ENCODE data around the gene SLC44A4. TPM values are rescaled to one million over a fixed set of nuclear protein-coding genes. Genes with fewer than 3 reads are reported as not detected.
"Not testable (repeated sequence)": the region's sequence is repeated elsewhere in the genome, so short reads cannot be mapped to it uniquely, and the experiment has no call there.

The SLC44A4 gene
- total RNA-seq, 4 donors from 2014 or later: 1.6 TPM; not detected in 3

DNA sequence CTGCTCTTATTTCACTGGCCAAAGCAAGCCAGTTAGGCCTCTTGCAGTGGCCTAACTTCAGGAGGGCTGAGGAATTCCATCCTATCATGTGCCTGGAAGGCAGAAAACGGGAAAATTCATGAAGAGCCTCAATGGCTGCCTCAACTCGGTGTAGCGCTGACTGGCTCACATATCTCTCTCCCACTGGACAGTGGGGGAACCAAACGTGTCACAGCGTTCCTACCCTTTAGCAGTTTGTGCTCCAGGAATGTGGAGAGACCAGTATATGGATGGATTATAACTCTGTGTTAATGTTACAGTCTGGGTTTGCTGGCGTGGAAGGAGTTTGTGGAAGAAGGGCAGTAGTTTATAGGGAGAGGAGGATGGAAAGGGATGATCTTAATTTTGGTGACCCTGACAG is 37.0 kb upstream of the SLC44A4 start:
- Histone ChIP-seq H3K4me1 (no peaks in the 10 kb centered on the region), H3K27me3 (no peaks in the 10 kb centered on the region)
- no peak for ATAC-seq

DNA sequence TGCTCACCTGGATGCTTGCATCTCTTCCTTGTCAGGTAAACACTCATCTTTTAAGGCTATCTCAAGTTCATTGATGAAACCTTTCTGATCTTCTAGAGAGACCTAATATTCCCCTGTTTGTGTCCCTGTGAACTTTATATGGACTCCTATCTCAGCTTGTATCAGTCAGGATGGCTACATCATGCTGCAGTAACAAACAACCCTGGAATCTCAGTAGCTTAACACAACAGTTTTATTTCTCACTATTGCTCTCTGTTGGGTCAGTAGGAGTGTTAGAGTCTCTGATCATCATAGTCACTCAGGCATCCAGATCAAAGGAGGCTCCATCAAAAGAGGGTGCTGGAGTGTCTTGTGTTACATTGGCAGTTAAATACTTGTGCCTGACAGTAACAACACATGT is 36.6 kb upstream of the SLC44A4 start:
- H3K9me3 ChIP-seq: no peaks in the 10 kb centered on the region
- no peaks in the 10 kb centered on the region for H3K27me3 ChIP-seq
- in situ Hi-C loops (cut with MboI; ENCODE audit: low sequenced_read_pairs in 4 of 4): no loop called here
- no peak for ATAC-seq
- no peaks in the 10 kb centered on the region for H3K4me1 ChIP-seq
- no peaks in the 10 kb centered on the region for H3K36me3 ChIP-seq
- H3K27ac ChIP-seq: no peak overlapping the region
- no peak for DNase-seq
- TF ChIP-seq POLR2A (IDR thresholded peaks at IDR 0.05): no peak
- TF ChIP-seq, protein P1, sequence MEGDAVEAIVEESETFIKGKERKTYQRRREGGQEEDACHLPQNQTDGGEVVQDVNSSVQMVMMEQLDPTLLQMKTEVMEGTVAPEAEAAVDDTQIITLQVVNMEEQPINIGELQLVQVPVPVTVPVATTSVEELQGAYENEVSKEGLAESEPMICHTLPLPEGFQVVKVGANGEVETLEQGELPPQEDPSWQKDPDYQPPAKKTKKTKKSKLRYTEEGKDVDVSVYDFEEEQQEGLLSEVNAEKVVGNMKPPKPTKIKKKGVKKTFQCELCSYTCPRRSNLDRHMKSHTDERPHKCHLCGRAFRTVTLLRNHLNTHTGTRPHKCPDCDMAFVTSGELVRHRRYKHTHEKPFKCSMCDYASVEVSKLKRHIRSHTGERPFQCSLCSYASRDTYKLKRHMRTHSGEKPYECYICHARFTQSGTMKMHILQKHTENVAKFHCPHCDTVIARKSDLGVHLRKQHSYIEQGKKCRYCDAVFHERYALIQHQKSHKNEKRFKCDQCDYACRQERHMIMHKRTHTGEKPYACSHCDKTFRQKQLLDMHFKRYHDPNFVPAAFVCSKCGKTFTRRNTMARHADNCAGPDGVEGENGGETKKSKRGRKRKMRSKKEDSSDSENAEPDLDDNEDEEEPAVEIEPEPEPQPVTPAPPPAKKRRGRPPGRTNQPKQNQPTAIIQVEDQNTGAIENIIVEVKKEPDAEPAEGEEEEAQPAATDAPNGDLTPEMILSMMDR (IDR thresholded peaks at IDR 0.05 in 4 of 5, conservative IDR thresholded peaks at IDR 0.05 in 1 of 5): no peak
- intact Hi-C loops (cut with DNase I; ENCODE audit: low total_unique reads): no loop called here
- no peak overlapping the region for H3K4me3 ChIP-seq

More for the DNA sequence above, 37.0 kb upstream of the SLC44A4 start:
- no peaks in the 10 kb centered on the region for H3K9me3 ChIP-seq
- intact Hi-C loops (cut with DNase I; ENCODE audit: low total_unique reads) (no loop called here), in situ Hi-C loops (cut with MboI; ENCODE audit: low sequenced_read_pairs in 4 of 4) (no loop called here)
- no peak overlapping the region for H3K4me3 ChIP-seq
- no peak overlapping the region for H3K27ac ChIP-seq
- DNase-seq: no peak
- no peaks in the 10 kb centered on the region for H3K36me3 ChIP-seq
- TF ChIP-seq, protein P1 (IDR thresholded peaks at IDR 0.05 in 4 of 5, conservative IDR thresholded peaks at IDR 0.05 in 1 of 5): no peak
- no peak for TF ChIP-seq POLR2A (IDR thresholded peaks at IDR 0.05)

DNA sequence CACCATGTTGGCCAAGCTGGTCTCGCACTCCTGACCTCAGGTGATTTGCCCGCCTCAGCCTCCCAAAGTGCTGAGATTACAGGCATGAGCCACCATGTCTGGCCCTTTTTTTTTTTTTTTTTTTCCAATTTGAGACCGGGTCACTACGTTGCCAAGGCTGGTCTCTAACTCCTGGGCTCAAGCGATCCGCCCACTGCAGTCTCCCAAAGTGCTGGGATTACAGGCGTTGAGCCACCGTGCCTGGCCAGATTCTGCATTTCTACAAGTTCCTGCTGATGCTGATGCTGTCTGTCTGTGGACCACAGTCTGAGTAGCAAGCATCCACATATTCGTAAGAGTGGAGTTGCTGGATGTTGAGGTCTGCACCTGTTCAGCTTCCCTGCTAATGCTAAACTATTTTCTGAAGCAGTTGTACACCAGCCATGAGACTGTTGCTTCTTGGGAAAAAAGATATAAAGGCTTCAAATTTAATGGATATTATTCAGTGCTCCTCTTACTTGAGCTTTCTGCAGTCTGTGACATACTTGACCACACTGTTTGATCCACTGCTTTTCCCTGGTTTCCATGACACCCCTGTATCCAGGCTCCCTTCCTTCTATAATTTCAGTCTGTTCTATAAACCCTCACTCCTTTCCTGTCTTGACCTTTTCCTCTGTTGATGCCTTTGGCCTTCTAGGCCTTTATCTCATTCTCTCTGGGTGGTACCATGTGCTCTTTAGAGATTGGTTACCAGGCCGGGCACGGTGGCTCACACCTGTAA is 33.2 kb upstream of the SLC44A4 start:
- no peak overlapping the region for H3K27ac ChIP-seq
- intact Hi-C loops (cut with DNase I; ENCODE audit: low total_unique reads): no loop called here
- DNase-seq: no peak
- in situ Hi-C loops (cut with MboI; ENCODE audit: low sequenced_read_pairs in 4 of 4): no loop called here
- H3K9me3 ChIP-seq: no peaks in the 10 kb centered on the region
- no peaks in the 10 kb centered on the region for H3K27me3 ChIP-seq
- no peaks in the 10 kb centered on the region for H3K36me3 ChIP-seq
- no peak for TF ChIP-seq POLR2A (IDR thresholded peaks at IDR 0.05)
- TF ChIP-seq, protein P1 (IDR thresholded peaks at IDR 0.05 in 4 of 5, conservative IDR thresholded peaks at IDR 0.05 in 1 of 5): no peak
- H3K4me1 ChIP-seq: no peaks in the 10 kb centered on the region
- no peak overlapping the region for H3K4me3 ChIP-seq
- no peak for ATAC-seq

DNA sequence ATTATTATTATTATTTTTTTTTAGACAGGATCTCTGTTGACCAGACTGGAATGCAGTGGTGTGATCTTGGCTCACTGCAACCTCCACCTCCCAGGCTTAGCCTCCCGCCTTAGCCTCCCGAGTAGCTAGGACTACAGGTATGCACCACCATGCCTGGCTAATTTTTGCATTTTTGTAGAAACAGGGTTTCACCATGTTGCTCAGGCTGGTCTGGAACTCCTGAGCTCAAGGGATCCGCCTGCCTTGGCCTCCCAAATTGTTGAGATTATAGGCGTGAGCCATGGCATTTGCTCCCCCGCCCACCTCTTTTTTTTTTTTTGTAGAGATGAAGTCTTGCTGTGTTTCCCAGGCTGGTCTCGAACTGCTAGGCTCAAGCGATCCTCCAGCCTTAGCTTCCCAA is 30.5 kb upstream of the SLC44A4 start:
- intact Hi-C loops (cut with DNase I; ENCODE audit: low total_unique reads); ATAC-seq; DNase-seq: not testable (repeated sequence)

DNA sequence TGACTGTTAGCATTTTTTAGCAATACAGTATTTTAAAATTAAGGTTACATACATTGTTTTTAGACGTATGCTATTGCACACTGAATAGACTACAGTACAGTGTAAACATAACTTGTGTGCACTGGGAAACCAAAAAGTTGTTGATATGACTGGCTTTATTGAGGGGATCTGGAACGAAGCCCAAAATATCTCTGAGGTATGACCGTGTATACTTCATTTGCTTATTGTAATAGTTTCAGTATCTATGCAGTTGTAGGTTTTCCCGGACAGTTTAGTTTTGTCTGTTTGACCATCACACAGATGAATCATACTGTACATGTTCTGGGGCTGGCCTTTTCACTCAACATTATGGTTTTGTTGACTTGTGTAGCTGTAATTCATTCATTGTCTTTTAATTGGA is 30.0 kb upstream of the SLC44A4 start:
- DNase-seq (no peak), ATAC-seq (no peak)
- Histone ChIP-seq H3K27ac (no peak overlapping the region), H3K4me3 (no peak overlapping the region), H3K4me1 (no peaks in the 10 kb centered on the region), H3K27me3 (no peaks in the 10 kb centered on the region), H3K36me3 (no peaks in the 10 kb centered on the region), H3K9me3 (no peaks in the 10 kb centered on the region)
- intact Hi-C loops (cut with DNase I; ENCODE audit: low total_unique reads): no loop called here
- in situ Hi-C loops (cut with MboI; ENCODE audit: low sequenced_read_pairs in 4 of 4): loop anchor here in 2 of 4 donors (10.0 kb wide), 1 partner anchor 46 kb away; the partner anchor contains the start of genes NELFE (in 2 of the 2) and SKIC2 (in 2 of the 2)
- TF ChIP-seq, protein P1 (IDR thresholded peaks at IDR 0.05 in 4 of 5, conservative IDR thresholded peaks at IDR 0.05 in 1 of 5): no peak
- TF ChIP-seq POLR2A (IDR thresholded peaks at IDR 0.05): no peak

More for the DNA sequence above, 30.5 kb upstream of the SLC44A4 start:
- H3K36me3 ChIP-seq, H3K9me3 ChIP-seq, H3K4me3 ChIP-seq, H3K4me1 ChIP-seq, H3K27me3 ChIP-seq, H3K27ac ChIP-seq: not testable (repeated sequence)
- in situ Hi-C loops (cut with MboI; ENCODE audit: low sequenced_read_pairs in 4 of 4): loop anchor here in 2 of 4 donors (10.0 kb wide), 1 partner anchor 46 kb away; the partner anchor contains the start of genes NELFE (in 2 of the 2) and SKIC2 (in 2 of the 2)

DNA sequence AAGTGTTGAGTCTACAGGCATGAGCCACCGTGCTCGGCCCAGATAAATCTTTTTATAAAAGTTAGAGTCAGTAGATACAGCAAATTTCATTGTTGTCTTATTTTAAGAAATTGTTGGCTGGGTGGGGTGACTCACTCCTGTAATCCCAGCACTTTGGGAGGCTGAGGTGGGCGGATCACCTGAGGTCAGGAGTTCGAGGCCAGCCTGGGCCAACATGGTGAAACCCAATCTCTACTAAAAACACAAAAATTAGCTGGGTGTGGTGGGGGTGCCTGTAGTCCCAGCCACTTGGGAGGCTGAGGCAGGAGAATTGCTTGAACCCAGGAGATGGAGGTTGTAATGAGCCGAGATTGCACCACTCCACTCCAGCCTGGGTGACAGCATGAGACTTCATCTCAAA is 29.5 kb upstream of the SLC44A4 start:
- H3K36me3 ChIP-seq; DNase-seq; H3K4me1 ChIP-seq; H3K27ac ChIP-seq; H3K4me3 ChIP-seq; ATAC-seq; intact Hi-C loops (cut with DNase I; ENCODE audit: low total_unique reads); H3K9me3 ChIP-seq; H3K27me3 ChIP-seq: not testable (repeated sequence)
- in situ Hi-C loops (cut with MboI; ENCODE audit: low sequenced_read_pairs in 4 of 4): loop anchor here in 2 of 4 donors (10.0 kb wide), 1 partner anchor 47 kb away; the partner anchor contains the start of genes NELFE (in 2 of the 2) and SKIC2 (in 2 of the 2)
